NCI-H1930 (cell line): ENCODE measurements around the gene PCNX2.

Source experiments
- DNase-seq, 2 experiments: peaks; one replicate each; lab custom pipeline; 2025; lab: John Stamatoyannopoulos, UW

PCNX2 gene

DNA sequence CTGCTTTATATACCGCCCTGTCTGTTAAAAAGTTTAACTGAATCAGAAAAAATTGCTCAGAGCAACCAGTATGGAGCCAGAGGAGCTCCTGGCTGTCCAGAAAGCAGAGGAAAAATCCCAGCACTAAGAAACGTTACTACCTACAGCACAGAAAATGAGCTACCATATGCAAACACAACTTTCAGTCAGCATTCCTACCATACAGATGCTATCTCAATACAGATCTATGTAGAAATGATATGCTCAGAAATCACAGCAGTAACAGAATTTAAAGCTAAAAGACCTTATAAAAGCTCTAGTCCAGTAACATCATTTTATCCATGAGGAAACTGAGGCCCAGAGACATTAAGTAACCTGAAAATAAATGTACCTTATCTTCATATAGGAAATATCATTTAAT, 38.7 kb downstream of the PCNX2 start:
- DNase-seq, result no peak

GRCh38 chr1:233256191-233256590, 39.3 kb downstream of the PCNX2 start:
- DNase-seq, result no peak

- DNase-seq, result no peak
These were observed 40.4 kb downstream of the PCNX2 start for GRCh38 chr1:233255145-233255544.

DNA sequence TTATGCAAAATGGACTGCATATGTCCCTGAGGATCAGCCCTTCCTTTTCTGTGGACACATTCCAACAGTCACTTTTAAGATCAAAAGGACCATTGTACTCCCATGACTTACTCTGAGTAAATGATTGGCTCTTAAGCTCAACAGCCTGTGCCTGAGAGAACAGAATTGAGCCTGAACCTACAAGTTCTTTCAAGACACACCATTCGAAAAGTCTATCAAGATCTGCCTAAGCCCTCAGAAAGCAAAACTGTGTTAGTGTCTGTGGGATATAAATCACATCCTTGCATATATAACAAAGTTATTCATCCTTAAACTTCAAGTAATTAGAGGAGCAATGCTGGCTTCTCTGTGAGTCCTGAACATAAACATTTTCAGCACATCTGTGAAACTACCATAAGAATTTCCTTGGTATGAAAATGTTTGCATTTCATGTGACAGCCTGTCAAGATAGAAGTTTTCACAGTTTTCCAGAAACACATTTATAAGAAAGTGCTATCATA, 41.6 kb downstream of the PCNX2 start:
- DNase-seq, result no peak

DNA sequence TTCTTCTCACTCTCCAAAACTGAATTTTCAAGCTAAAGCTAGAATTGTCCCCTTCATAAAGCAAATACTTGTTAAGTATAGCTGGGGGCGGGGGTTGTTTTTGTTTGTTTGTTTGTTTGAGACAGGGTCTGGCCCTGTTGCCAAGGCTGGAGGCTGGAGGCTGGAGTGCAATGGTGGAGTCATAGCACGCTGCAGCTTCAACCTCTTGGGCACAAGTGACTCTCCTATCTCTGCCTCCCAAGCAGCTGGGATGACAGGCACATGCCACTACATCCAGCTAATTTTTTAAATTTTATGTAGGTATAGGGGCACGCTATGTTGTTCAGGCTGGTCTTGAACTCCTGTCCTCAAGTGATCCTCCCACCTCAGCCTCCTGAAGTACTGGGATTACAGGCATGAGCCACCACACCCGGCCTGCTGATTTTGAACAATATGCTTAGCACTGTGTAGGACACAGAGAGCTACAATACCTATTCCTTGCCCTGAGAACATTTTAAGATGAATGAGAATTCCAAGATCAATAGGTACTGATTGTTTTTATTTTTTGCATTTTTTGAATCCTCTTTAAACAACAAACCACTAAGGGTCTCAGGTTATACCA, 42.2 kb downstream of the PCNX2 start:
- no peak for DNase-seq

GRCh38 chr1:233252441-233252840, 43.1 kb downstream of the PCNX2 start:
- no peak for DNase-seq

- DNase-seq, result no peak
These were observed 44.3 kb downstream of the PCNX2 start for GRCh38 chr1:233251201-233251720.

DNA sequence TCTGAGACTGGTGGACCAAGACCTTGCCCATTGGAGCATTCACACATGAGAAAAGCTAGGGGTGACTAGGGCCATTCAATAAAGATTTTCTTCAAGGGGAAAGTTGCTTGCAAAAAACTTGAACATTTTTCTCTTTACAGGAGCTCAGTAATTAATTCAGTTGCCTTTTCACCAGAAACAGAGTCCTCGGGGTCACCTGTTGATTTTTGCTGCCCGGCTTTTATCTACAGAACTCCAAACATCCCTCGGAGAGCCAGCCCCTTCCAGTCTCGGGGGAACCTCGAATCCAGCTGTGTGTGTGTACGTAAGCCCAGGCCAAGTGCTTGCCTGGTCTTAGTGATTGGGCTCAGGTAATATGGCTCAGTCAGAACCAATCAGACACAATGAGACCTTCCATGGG, 47.5 kb downstream of the PCNX2 start:
- DNase-seq, result no peak

GRCh38 chr1:233246965-233247364, 48.6 kb downstream of the PCNX2 start:
- no peak for DNase-seq

GRCh38 chr1:233245191-233245765, 50.2 kb downstream of the PCNX2 start:
- DNase-seq, result no peak

GRCh38 chr1:233244183-233244582, 51.3 kb downstream of the PCNX2 start:
- DNase-seq, result no peak

DNA sequence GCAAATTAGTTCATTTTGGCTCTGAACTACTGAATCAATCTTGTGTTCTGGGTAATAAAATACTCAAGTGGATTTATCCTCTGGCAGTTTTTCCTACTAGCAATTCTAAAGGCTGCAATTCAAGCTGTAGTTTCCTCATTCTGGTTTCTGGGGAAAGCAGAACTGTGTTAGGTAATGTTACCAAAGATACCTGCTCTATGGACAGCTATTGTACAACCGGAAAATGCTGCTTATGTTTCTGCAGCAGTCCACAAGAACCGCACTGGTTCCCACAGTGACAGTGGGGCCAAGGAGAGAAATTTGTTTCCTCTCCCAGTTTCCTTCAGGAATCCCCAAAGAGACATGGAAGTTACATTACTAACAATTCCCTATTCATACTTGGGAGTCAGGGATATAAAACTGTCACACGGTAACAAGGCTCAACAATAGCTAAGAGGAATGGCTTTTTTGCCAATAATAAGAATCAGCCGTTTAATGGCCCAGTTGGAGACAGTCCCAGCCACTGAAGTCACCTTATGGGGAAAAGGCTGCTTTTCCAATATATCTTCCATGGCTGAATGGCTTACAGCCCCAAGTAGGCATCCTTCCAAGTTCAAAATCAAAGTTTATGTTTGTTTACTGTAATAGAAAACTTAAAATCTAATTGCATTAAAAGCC, 52.6 kb downstream of the PCNX2 start:
- no peak for DNase-seq

- DNase-seq, result no peak
These were observed 53.8 kb downstream of the PCNX2 start for GRCh38 chr1:233241759-233242158.

DNA sequence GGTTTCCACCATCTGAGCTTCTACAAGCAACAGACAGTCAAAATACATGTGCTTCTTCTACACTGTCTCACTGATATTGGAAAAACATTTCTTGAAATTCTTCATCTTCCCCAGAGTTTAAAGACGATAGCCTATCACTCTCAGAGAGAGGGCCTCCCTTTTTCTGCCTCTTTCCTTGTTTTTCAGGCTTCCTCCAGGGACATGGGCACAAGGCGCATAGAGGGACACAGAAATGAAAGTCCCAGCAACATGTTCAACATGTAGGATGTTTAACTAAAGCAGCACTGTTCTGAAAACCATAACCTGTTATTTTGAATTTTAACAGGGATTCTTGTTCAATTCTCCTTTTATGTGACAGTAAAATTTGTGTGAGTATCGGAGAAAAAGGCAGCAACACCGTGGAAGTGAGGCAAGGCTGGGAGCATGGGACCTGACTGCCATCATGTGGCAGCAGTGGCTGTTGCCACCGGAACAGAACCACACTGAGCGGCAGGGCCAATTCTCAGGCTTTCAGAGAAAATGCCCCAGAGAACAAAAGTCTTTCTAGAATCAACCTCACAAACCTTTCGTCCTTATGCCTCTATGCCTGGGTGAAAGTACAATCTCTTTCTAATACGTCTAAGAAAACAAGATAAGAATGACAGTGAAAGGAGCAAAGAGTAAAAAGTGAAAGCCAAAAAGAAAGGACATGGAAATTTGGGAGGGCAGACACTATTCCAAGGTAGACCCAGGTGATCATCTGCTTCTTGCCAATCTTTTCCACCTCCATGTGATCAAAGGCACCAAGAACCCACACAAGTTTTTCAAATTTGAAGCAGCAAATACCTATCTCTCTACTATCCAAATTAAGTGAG, 54.5 kb downstream of the PCNX2 start:
- no peak for DNase-seq

GRCh38 chr1:233240371-233240770, 55.2 kb downstream of the PCNX2 start:
- DNase-seq, result no peak

GRCh38 chr1:233238884-233239431, 56.6 kb downstream of the PCNX2 start:
- DNase-seq, result no peak

- DNase-seq, result no peak
These were observed 57.9 kb downstream of the PCNX2 start for GRCh38 chr1:233237647-233238046.

GRCh38 chr1:233233508-233234040, 62.0 kb downstream of the PCNX2 start:
- no peak for DNase-seq

DNA sequence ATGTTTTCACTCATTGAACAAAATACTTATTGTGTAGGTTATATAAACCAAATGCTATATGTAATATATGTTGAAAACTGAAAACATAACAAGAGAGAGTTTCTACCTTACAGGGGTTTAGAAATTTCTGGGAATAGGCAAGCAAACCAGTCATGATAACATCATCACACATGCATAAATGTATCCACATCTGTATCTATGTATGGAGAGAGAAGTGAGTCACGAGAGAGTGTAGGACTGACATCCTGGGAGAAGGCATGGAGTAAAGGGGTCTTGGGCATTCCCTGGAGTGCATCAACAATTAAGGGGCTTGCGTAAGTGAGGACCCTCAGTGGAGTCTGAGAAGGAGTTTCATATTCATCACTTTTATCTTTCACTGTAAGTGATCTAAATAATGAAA, 65.5 kb downstream of the PCNX2 start:
- no peak for DNase-seq

DNA sequence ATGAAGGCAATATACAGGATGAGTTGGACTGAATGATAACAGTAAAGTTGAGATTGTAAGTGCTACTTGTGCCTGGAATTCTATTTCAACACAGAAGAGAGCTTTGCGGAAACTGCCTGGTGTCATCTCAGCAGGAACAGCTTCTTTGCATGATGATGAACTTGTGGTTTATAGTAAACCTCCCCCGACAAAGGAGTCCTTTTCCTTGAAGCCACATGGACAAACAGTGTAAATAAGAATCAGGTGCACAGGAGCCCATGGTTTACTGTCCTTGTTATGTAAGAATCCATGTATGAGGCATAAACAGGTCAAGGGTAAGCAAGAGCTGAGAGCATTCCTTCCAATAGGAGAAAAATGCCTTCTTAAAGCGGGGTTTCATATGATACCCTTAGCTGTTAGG, 66.2 kb downstream of the PCNX2 start:
- no peak for DNase-seq

DNA sequence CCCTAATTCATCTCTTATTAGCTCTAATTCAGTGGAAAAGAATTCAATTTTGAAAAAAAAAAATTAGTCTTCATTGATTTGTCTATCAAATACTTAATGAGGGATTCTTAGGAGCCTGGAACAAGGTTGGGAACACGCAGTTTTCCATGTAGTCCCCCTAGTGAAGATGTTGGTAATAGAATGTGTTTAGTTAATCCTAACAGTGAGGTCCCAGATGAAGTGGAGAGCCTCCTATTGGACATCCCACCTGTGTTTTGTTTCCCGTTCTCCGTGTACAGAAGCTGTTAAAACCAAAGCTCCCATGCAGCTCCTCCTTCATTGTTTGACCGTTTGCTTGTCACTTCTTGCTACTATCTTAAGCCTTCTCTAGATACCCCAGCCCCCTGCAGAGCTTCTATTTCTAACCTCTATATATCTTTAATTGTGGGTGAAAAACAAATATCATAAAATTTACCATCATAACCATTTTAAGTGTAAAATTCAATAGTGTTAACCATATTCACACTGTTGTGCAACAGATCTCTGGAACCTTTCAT, 67.5 kb downstream of the PCNX2 start:
- no peak for DNase-seq

DNA sequence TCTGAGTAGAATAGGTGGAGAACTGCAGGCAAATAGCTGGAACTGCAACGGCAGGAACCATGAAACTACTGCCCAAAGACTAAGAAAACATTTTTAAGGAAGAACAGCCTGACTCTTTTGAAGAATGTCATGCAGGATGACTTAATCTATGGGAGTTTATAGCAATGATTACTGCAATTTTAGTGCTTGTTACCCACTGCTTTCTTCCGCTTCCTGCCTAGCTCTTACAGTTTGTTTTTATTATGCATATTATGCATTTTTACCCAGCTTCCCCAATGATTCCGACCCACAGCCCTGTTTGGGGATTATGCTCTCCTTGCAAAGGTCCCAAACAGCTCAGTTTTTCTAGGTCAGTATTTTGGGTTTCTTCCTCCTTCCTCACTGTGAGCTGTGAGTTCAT, 71.2 kb downstream of the PCNX2 start:
- DNase-seq, result no peak
